Measurements from ENCODE around the gene ARHGAP1. TPM values are rescaled to one million over a fixed set of nuclear protein-coding genes. Genes with fewer than 3 reads are reported as not detected.

Gene ARHGAP1
- total RNA-seq, 2 experiments from 2014 or later, result 33.7 to 36.3 TPM

DNA sequence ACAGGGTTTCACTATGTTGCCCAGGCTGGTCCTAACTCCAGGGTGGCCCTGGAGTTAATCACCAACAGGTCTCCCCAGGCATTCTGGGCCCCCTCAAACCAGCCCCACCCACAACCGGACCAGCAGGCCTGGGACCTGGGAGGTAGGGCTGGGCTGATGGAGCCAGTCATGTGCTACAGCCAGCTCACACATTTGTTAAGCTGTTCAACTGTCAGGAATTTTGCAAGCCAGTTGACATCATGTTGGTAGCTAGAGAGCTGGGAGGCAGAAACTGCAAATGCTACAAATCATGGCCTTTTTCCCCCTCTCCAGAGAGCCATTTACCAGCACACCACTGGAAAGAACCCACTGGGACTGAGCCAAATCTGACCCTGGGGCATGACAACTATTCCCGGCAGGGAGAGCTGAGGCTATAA is 6.8 kb downstream of the ARHGAP1 start:
- Mint-ChIP-seq H3K36me3 (ENCODE audit: low read depth) (peaks cover 66% of the 10 kb centered on the region), H3K4me3 (no peak overlapping the region), H3K9me3 (no peaks in the 10 kb centered on the region), H3K27me3 (no peaks in the 10 kb centered on the region), H3K27ac (no peak overlapping the region), H3K4me1 (ENCODE audit: low read depth) (peaks cover 20% of the 10 kb centered on the region)
- Histone ChIP-seq H3K27me3 (ENCODE audit: control insufficient read depth in 1 of 2, insufficient read depth in 2 of 2, low read length in 2 of 2) (no peaks in the 10 kb centered on the region), H3K36me3 (ENCODE audit: insufficient read depth, low read length) (peaks cover 66% of the 10 kb centered on the region), H3K9me3 (ENCODE audit: control insufficient read depth in 1 of 2, insufficient read depth in 1 of 2, low read length in 2 of 2) (no peaks in the 10 kb centered on the region), H3K4me1 (ENCODE audit: insufficient read depth, low read length) (peaks cover 44% of the 10 kb centered on the region), H3K4me3 (ENCODE audit: low read length) (no peak overlapping the region), H3K27ac (ENCODE audit: low read depth in 1 of 2, low read length in 2 of 2) (no peak overlapping the region)
- DNase-seq (no peak), ATAC-seq (ENCODE audit: poor library complexity) (no peak)
- ChIA-PET CTCF (interaction anchor here (0.6 kb wide), 1 partner anchor 756 kb away, joined by 3 read pairs; the partner anchor contains the start of gene RAPSN), POLR2A (interaction anchor here (0.9 to 10.9 kb wide), 2 partner anchors 10 to 21 kb away, joined by 3 to 146 read pairs; no protein-coding TSS in a partner anchor)
- intact Hi-C loops (cut with DNase I, micrococcal nuclease), result loop anchor here in 1 of 2 experiments (10.0 kb wide), 1 partner anchor 579 kb away; no protein-coding TSS in a partner anchor
- TF ChIP-seq, protein P1, sequence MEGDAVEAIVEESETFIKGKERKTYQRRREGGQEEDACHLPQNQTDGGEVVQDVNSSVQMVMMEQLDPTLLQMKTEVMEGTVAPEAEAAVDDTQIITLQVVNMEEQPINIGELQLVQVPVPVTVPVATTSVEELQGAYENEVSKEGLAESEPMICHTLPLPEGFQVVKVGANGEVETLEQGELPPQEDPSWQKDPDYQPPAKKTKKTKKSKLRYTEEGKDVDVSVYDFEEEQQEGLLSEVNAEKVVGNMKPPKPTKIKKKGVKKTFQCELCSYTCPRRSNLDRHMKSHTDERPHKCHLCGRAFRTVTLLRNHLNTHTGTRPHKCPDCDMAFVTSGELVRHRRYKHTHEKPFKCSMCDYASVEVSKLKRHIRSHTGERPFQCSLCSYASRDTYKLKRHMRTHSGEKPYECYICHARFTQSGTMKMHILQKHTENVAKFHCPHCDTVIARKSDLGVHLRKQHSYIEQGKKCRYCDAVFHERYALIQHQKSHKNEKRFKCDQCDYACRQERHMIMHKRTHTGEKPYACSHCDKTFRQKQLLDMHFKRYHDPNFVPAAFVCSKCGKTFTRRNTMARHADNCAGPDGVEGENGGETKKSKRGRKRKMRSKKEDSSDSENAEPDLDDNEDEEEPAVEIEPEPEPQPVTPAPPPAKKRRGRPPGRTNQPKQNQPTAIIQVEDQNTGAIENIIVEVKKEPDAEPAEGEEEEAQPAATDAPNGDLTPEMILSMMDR (IDR thresholded peaks at IDR 0.05), result no peak

DNA sequence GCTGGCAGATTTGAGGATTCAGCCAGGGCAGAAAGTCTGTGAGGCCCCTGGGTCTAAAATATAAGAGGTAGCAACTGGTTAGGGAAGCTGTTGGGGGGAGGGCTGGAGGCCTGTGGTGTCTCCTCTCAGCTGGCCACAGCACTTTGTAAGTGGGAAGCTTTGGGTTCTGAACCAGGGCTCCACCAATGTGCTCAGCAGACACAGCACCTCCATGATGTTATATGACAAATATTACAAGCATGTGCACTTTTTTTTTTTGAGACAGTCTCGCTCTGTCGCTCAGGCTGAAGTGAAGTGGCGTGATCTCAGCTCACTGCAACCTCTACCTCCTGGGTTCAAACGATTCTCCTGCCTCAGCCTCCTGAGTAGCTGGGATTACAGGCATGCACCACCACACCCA is 8.0 kb downstream of the ARHGAP1 start:
- TF ChIP-seq, protein P1 (IDR thresholded peaks at IDR 0.05), result no peak
- intact Hi-C loops (cut with DNase I, micrococcal nuclease), result loop anchor here in 1 of 2 experiments (10.0 kb wide), 1 partner anchor 578 kb away; no protein-coding TSS in a partner anchor
- Histone ChIP-seq H3K4me1 (ENCODE audit: insufficient read depth, low read length) (peaks cover 39% of the 10 kb centered on the region), H3K27ac (ENCODE audit: low read depth in 1 of 2, low read length in 2 of 2) (no peak overlapping the region), H3K4me3 (ENCODE audit: low read length) (no peak overlapping the region), H3K36me3 (ENCODE audit: insufficient read depth, low read length) (peaks cover 78% of the 10 kb centered on the region), H3K27me3 (ENCODE audit: control insufficient read depth in 1 of 2, insufficient read depth in 2 of 2, low read length in 2 of 2) (no peaks in the 10 kb centered on the region), H3K9me3 (ENCODE audit: control insufficient read depth in 1 of 2, insufficient read depth in 1 of 2, low read length in 2 of 2) (no peaks in the 10 kb centered on the region)
- no peak overlapping the region for H3K27ac Mint-ChIP-seq
- no peaks in the 10 kb centered on the region for H3K27me3 Mint-ChIP-seq
- ATAC-seq (ENCODE audit: poor library complexity) (no peak), DNase-seq (no peak)
- H3K36me3 Mint-ChIP-seq (ENCODE audit: low read depth), result peaks cover 70% of the 10 kb centered on the region
- H3K4me1 Mint-ChIP-seq (ENCODE audit: low read depth), result peaks cover 16% of the 10 kb centered on the region
- ChIA-PET CTCF (no interaction called here), POLR2A (interaction anchor here (1.5 to 10.9 kb wide), 2 partner anchors 9 to 19 kb away, joined by 5 to 146 read pairs; partner anchors contain the start of gene ZNF408)
- no peaks in the 10 kb centered on the region for H3K9me3 Mint-ChIP-seq
- no peak overlapping the region for H3K4me3 Mint-ChIP-seq

DNA sequence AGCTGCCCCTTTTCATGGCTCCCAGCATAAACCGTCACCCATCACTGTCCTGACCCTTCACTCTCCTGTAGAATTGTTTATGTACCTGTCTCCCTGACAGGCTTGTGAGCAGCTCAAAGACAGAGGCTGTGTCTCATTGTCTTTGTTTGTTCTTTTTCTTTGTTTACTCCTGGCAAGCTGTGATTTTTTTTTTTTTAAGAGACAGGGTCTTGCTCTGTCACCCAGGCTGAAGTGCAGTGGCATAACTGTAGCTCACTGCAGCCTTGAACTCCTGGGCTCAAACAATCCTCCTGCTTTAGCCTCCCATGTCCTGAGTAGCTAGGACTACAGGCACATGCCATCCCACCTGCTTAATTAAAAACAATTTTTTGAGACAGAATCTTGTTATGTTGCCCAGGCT is 9.7 kb downstream of the ARHGAP1 start:
- Mint-ChIP-seq H3K9me3 (no peaks in the 10 kb centered on the region), H3K27ac (peak overlapping the region; percentile 43), H3K27me3 (no peaks in the 10 kb centered on the region), H3K4me3 (no peak overlapping the region), H3K4me1 (ENCODE audit: low read depth) (peaks cover 13% of the 10 kb centered on the region), H3K36me3 (ENCODE audit: low read depth) (peaks cover 74% of the 10 kb centered on the region)
- Histone ChIP-seq H3K27ac (ENCODE audit: low read depth in 1 of 2, low read length in 2 of 2) (no peak overlapping the region), H3K27me3 (ENCODE audit: control insufficient read depth in 1 of 2, insufficient read depth in 2 of 2, low read length in 2 of 2) (no peaks in the 10 kb centered on the region), H3K4me3 (ENCODE audit: low read length) (no peak overlapping the region), H3K9me3 (ENCODE audit: control insufficient read depth in 1 of 2, insufficient read depth in 1 of 2, low read length in 2 of 2) (no peaks in the 10 kb centered on the region), H3K4me1 (ENCODE audit: insufficient read depth, low read length) (peaks cover 29% of the 10 kb centered on the region), H3K36me3 (ENCODE audit: insufficient read depth, low read length) (peaks cover 81% of the 10 kb centered on the region)
- intact Hi-C loops (cut with DNase I, micrococcal nuclease), result loop anchor here in 1 of 2 experiments (10.0 kb wide), 1 partner anchor 576 kb away; no protein-coding TSS in a partner anchor
- POLR2A ChIA-PET, result interaction anchor here (0.7 kb wide), 1 partner anchor 10 kb away, joined by 3 read pairs; the partner anchor contains the start of genes ARHGAP1 and ZNF408
- CTCF ChIA-PET, result no interaction called here
- DNase-seq (no peak), ATAC-seq (ENCODE audit: poor library complexity) (no peak)
- TF ChIP-seq, protein P1 (IDR thresholded peaks at IDR 0.05), result no peak
